HG03442 (cell line): ENCODE data around the gene TP53TG3F.
"Not testable (repeated sequence)": the region's sequence is repeated elsewhere in the genome, so short reads cannot be mapped to it uniquely, and the experiment has no call there.

ENCODE experiments used
- ATAC-seq: cut with Tn5 transposase; IDR thresholded peaks from one replicate; pipeline ENCODE4 v1.9.1; 2021; ENCODE audit warnings: mild to moderate bottlenecking, moderate library complexity; ENCODE audit not compliant: unreplicated experiment

The TP53TG3F gene

GRCh38 chr16:33459312-33459711 lies at the start of gene TP53TG3F:
TSS of gene TP53TG3F (plus strand) at chr16:33459612. CDS start at chr16:33459680, 68 bp downstream.
- not testable (repeated sequence) for ATAC-seq

GRCh38 chr16:33491611-33492010 lies 32.2 kb downstream of the TP53TG3F start:
- not testable (repeated sequence) for ATAC-seq

- not testable (repeated sequence) for ATAC-seq
These were observed 47.8 kb downstream of the TP53TG3F start for GRCh38 chr16:33507231-33507630.

- not testable (repeated sequence) for ATAC-seq
These were observed 49.7 kb downstream of the TP53TG3F start for GRCh38 chr16:33509070-33509469.

GRCh38 chr16:33509906-33510305 lies 50.5 kb downstream of the TP53TG3F start:
- ATAC-seq: not testable (repeated sequence)
